Activated CD4-positive, alpha-beta memory T cell treated with anti-CD3 and anti-CD28 coated beads, Interleukin-2, amount 10 ng/mL, durations not matched to agents 7 days and 5 days (primary cell): ENCODE results near the gene PNPLA5. TPM values are rescaled to one million over a fixed set of nuclear protein-coding genes. Genes with fewer than 3 reads are reported as not detected.
"Not testable (repeated sequence)": the region's sequence is repeated elsewhere in the genome, so short reads cannot be mapped to it uniquely, and the experiment has no call there.

Experiments
- CTCF ChIA-PET: fragments of 350-600 bp; sonication (Branson Sonifier 250); formaldehyde crosslinking; loops from one replicate; lab custom pipeline; 2021; ENCODE audit warnings: antibody characterized with exemption, inconsistent platforms; lab: Charles Lee
- POLR2A ChIA-PET: fragments of 350-600 bp; sonication (Branson Sonifier 250); formaldehyde crosslinking; loops from one replicate; lab custom pipeline; 2021; ENCODE audit warnings: antibody characterized with exemption; lab: Charles Lee
- DNase-seq: peaks from one replicate; pipeline ENCODE4 v3.0.0-alpha.2; 2020
- H3K27ac Mint-ChIP-seq: one replicate; pipeline ENCODE4 v1.8.0; 2021; ENCODE audit warnings: mild to moderate bottlenecking, mixed read lengths
- H3K27me3 Mint-ChIP-seq: one replicate; pipeline ENCODE4 v1.8.0; 2021; ENCODE audit warnings: mixed read lengths
- H3K36me3 Mint-ChIP-seq: one replicate; pipeline ENCODE4 v1.8.0; 2021; ENCODE audit warnings: low read depth, mixed read lengths
- H3K4me1 Mint-ChIP-seq: one replicate; pipeline ENCODE4 v1.8.0; 2021; ENCODE audit warnings: mixed read lengths
- H3K4me3 Mint-ChIP-seq: one replicate; pipeline ENCODE4 v1.8.0; 2021; ENCODE audit warnings: mild to moderate bottlenecking, mixed read lengths
- H3K9me3 Mint-ChIP-seq: one replicate; pipeline ENCODE4 v1.8.0; 2021; ENCODE audit warnings: mixed read lengths
- total RNA-seq, 2 experiments: library from RNA; stranded (reverse); gene quantifications; one replicate each; pipeline ENCODE4 v1.2.3, GENCODE V29; 2021

Gene PNPLA5
- total RNA-seq, 2 experiments from 2014 or later: not detected

GRCh38 chr22:43921370-43921769 lies 29.6 kb upstream of the PNPLA5 start:
- no peak for DNase-seq
- Mint-ChIP-seq H3K4me1 (peaks cover 8% of the 10 kb centered on the region), H3K4me3 (no peak overlapping the region), H3K27ac (no peak overlapping the region), H3K36me3 (no peaks in the 10 kb centered on the region), H3K27me3 (peaks cover 25% of the 10 kb centered on the region), H3K9me3 (no peaks in the 10 kb centered on the region)
- POLR2A ChIA-PET: no interaction called here
- CTCF ChIA-PET: interaction anchor here (1.7 kb wide), 1 partner anchor 38 kb away, joined by 5 read pairs; no protein-coding TSS in a partner anchor

DNA sequence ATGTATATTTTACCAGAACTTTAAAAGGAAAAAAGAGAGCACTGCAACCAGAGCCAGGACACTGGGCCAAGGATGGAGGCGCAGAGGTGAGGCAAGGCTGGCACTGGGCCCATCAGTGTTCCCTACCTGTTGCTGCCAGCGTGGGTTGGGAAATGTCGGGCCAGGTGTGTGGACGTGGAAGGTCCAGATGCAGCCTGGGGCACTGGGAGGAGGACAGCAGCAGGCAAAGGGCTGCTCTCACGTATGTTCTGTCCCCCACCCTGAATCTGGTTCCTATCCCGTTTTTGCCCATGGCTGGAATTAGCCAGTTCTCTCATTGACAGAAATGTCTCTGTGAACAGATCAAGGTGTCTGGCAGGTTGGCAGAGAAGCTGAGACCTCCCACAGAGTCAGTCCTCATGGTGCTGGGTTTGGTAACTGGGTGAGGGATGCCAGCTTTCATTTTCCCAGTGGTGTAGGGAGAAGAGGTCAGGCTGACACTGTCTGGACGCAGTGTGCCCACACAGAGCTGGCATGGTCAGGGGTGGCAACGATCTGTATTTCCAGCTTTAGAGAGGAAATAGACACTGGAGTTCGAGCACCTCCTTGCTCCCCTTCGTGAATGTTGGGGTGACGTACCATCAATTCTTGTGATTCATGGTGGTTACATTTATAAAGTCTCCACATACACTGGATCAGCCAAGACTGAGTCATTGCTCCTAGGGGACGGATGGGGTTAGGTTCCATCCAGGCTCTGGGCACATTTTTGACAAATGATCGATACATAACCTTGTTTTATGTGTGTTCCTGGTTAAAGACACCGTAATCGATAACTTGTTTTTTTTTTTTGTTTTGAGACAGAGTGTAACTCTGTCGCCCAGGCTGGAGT lies 27.5 kb upstream of the PNPLA5 start:
- Mint-ChIP-seq H3K27me3 (peaks cover 14% of the 10 kb centered on the region), H3K27ac (no peak overlapping the region), H3K4me1 (peaks cover 6% of the 10 kb centered on the region), H3K36me3 (no peaks in the 10 kb centered on the region), H3K9me3 (no peaks in the 10 kb centered on the region), H3K4me3 (no peak overlapping the region)
- POLR2A ChIA-PET: no interaction called here
- CTCF ChIA-PET: interaction anchor here (1.4 kb wide), 1 partner anchor 36 kb away, joined by 3 read pairs; no protein-coding TSS in a partner anchor
- no peak for DNase-seq

- ChIA-PET CTCF (no interaction called here), POLR2A (no interaction called here)
- Mint-ChIP-seq H3K27me3 (peaks cover 9% of the 10 kb centered on the region), H3K4me3 (no peak overlapping the region), H3K4me1 (no peaks in the 10 kb centered on the region), H3K9me3 (no peaks in the 10 kb centered on the region), H3K27ac (no peak overlapping the region), H3K36me3 (no peaks in the 10 kb centered on the region)
- DNase-seq: no peak
Measured at GRCh38 chr22:43917521-43917920, 25.7 kb upstream of the PNPLA5 start.

DNA sequence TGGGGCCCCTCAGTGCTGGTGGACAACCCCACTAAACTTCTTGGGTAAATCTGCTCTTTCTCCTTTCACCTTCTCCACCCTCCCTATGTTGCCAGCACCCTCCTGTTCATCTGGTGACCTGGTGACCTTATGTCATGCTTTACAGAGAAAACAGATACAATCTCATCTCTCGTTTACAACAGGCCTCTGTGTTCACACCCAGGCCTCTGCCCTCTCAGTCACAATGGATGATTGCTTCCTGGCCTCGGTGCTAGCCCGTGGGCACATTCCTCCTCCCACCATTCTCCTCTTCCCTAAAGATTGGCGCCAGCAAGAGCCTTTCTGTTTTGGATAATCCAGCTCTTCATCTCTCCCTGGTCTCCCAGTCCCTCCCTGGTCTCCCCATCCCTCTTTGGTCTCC lies 19.5 kb upstream of the PNPLA5 start:
- Mint-ChIP-seq H3K4me1 (no peaks in the 10 kb centered on the region), H3K27me3 (peaks cover 7% of the 10 kb centered on the region), H3K9me3 (no peaks in the 10 kb centered on the region), H3K4me3 (no peak overlapping the region), H3K36me3 (no peaks in the 10 kb centered on the region), H3K27ac (no peak overlapping the region)
- DNase-seq: no peak
- ChIA-PET POLR2A (no interaction called here), CTCF (no interaction called here)

DNA sequence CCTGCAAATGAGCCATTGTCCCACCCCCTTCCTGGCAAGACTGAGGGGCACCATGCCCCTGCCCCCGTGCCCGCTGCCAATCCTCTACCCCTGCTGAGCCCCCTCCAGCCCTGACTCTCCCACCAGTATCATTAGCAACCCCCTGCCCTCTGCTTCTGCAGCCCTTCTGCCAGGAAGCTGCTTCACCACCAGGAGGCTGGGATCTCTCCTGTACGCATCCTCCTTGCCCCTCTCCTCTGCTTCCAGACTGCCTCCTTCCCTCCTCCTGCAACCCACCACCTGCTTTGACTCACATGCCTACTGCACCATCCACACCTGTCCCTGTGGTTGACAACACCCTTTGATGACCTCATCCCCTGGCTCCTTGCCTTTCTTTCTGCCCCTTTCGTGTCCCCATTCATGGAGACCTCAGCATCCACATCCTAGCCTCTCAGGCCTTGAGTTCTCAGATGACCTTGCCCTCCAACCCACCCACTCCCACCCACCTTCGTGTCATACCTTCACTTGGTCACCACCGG lies 18.4 kb upstream of the PNPLA5 start:
- no peak for DNase-seq
- Mint-ChIP-seq H3K27me3 (peaks cover 7% of the 10 kb centered on the region), H3K9me3 (no peaks in the 10 kb centered on the region), H3K4me3 (no peak overlapping the region), H3K36me3 (no peaks in the 10 kb centered on the region), H3K4me1 (no peaks in the 10 kb centered on the region), H3K27ac (no peak overlapping the region)
- ChIA-PET POLR2A (no interaction called here), CTCF (no interaction called here)

- CTCF ChIA-PET: no interaction called here
- no peak for DNase-seq
Measured at GRCh38 chr22:43909708-43910107, 17.9 kb upstream of the PNPLA5 start.

DNA sequence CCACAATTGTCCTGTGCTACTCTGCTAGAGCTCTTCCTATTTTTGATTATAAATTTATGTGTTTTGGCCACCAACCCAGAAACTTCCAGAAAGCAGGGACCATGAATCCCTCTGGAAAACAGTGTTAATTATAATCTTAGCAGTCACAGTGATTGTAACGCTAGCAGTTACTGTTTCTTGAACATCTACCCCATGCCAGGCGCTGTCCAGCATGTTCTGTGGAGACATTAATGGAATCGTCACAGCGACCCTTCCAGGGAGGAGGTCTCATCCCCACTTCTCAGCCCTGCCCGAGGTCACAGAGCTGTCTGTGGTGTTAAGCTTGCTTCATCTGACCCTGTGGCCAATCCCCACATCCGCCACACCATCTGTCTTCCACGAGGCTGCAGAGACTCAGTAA lies 13.9 kb upstream of the PNPLA5 start:
- DNase-seq: no peak
- POLR2A ChIA-PET: interaction anchor here (0.7 kb wide), 1 partner anchor 49 kb away, joined by 3 read pairs; no protein-coding TSS in a partner anchor
- CTCF ChIA-PET: no interaction called here
- H3K27ac Mint-ChIP-seq: no peak overlapping the region
- no peaks in the 10 kb centered on the region for H3K27me3 Mint-ChIP-seq
- H3K4me3 Mint-ChIP-seq: no peak overlapping the region
- H3K36me3 Mint-ChIP-seq: no peaks in the 10 kb centered on the region
- H3K9me3 Mint-ChIP-seq: no peaks in the 10 kb centered on the region
- H3K4me1 Mint-ChIP-seq: no peaks in the 10 kb centered on the region

More at GRCh38 chr22:43909708-43910107, 17.9 kb upstream of the PNPLA5 start:
- no peaks in the 10 kb centered on the region for H3K4me1 Mint-ChIP-seq
- POLR2A ChIA-PET: no interaction called here
- no peaks in the 10 kb centered on the region for H3K36me3 Mint-ChIP-seq
- H3K4me3 Mint-ChIP-seq: no peak overlapping the region
- peaks cover 7% of the 10 kb centered on the region for H3K27me3 Mint-ChIP-seq
- H3K9me3 Mint-ChIP-seq: no peaks in the 10 kb centered on the region
- H3K27ac Mint-ChIP-seq: no peak overlapping the region

GRCh38 chr22:43904412-43904811 lies 12.6 kb upstream of the PNPLA5 start:
- H3K27ac Mint-ChIP-seq, H3K27me3 Mint-ChIP-seq, H3K9me3 Mint-ChIP-seq, H3K4me3 Mint-ChIP-seq, POLR2A ChIA-PET, H3K4me1 Mint-ChIP-seq, H3K36me3 Mint-ChIP-seq: not testable (repeated sequence)
- peak; percentile 50 for DNase-seq
- CTCF ChIA-PET: interaction anchor here (1.6 kb wide), 1 partner anchor 21 kb away, joined by 5 read pairs; no protein-coding TSS in a partner anchor

DNA sequence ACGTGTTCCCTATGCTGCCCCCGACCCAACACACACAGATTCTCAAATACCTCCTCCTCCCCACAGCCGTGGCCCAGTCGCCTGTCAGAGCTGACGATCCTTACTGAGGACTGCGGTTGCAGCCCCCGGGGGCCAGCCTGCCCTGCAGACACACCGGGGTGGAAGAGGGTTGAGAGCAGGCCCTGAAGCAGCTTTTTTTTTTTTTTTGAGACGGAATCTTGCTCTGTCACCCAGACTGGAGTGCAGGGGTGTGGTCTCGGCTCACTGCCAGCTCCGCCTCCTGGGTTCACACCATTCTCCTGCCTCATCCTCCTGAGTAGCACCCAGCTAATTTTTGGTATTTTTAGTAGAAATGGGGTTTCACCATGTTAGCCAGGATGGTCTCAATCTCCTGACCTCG lies 11.2 kb upstream of the PNPLA5 start:
- H3K27ac Mint-ChIP-seq, H3K36me3 Mint-ChIP-seq, H3K9me3 Mint-ChIP-seq, POLR2A ChIA-PET, H3K4me3 Mint-ChIP-seq, DNase-seq, H3K4me1 Mint-ChIP-seq, H3K27me3 Mint-ChIP-seq: not testable (repeated sequence)
- CTCF ChIA-PET: interaction anchor here (1.6 kb wide), 1 partner anchor 20 kb away, joined by 5 read pairs; no protein-coding TSS in a partner anchor

GRCh38 chr22:43901976-43902643 lies 10.3 kb upstream of the PNPLA5 start:
- CTCF ChIA-PET: no interaction called here

DNA sequence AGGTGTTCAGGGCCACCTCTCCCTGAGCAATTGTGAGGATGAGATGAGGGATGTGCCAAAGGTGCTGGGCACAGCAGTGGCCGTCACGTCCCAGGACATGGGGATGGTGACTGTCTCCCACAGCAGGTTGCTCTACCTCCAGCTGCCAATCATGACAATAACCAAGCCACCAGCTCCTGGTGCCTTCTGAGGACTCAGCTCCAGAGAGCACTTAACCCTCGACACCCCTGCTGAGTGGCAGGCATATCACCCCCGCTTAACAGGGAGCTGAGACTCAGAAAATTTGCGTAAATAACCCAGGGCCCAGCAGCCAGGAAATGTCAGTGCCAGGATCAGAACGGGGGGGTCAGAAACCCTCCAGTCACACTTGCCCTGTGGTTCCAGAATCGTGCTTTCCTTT lies 8.4 kb upstream of the PNPLA5 start:
- Mint-ChIP-seq H3K4me3 (no peak overlapping the region), H3K36me3 (no peaks in the 10 kb centered on the region), H3K27ac (no peak overlapping the region), H3K27me3 (peaks cover 1% of the 10 kb centered on the region), H3K9me3 (no peaks in the 10 kb centered on the region), H3K4me1 (no peaks in the 10 kb centered on the region)
- DNase-seq: no peak
- ChIA-PET POLR2A (no interaction called here), CTCF (interaction anchor here (1.2 to 2.9 kb wide), 2 partner anchors 15 to 18 kb away, joined by 3 to 15 read pairs; no protein-coding TSS in a partner anchor)

More at GRCh38 chr22:43901976-43902643, 10.3 kb upstream of the PNPLA5 start:
- Mint-ChIP-seq H3K36me3 (no peaks in the 10 kb centered on the region), H3K4me1 (no peaks in the 10 kb centered on the region), H3K4me3 (no peak overlapping the region), H3K27me3 (peaks cover 1% of the 10 kb centered on the region), H3K27ac (no peak overlapping the region), H3K9me3 (no peaks in the 10 kb centered on the region)
- POLR2A ChIA-PET: no interaction called here
- DNase-seq: no peak

DNA sequence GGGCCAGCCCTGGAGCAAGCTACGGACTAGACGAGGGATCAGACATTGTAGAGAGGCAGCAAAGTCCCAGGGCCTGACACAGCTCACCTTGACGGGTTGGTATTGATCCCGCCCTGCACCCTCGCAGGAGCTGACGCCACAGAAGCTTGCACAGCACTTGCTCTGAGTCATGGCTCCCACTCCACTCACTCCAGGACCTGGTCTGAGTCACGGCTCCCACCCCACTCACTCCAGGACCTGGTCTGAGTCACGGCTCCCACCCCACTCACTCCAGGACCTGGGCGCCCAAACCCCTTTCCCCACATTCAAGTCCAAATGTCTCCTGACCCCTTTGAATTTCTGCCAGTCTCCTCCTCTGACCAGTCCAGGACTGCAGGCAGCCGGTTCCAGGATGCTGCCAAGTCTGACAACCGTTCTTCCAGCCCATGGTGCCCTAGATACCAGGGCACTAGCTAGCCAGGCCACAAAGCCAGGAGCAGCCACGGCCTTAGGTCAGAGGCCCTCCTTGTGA lies 6.0 kb upstream of the PNPLA5 start:
- Mint-ChIP-seq H3K4me1 (no peaks in the 10 kb centered on the region), H3K9me3 (no peaks in the 10 kb centered on the region), H3K36me3 (no peaks in the 10 kb centered on the region), H3K4me3 (no peak overlapping the region), H3K27ac (no peak overlapping the region), H3K27me3 (peaks cover 7% of the 10 kb centered on the region)
- no peak for DNase-seq
- POLR2A ChIA-PET: no interaction called here
- CTCF ChIA-PET: interaction anchor here (1.3 to 2.9 kb wide), 2 partner anchors 13 to 15 kb away, joined by 5 to 15 read pairs; no protein-coding TSS in a partner anchor
